Small intestine (tissue), 7 donors: Measurements from ENCODE around the gene PDRG1. TPM values are rescaled to one million over a fixed set of nuclear protein-coding genes. Genes with fewer than 3 reads are reported as not detected.
"Not testable (repeated sequence)": the region's sequence is repeated elsewhere in the genome, so short reads cannot be mapped to it uniquely, and the experiment has no call there.

Experiments
- DNase-seq, 2 donors: peaks; one replicate each; pipeline versions ENCODE4 v3.0.0 to v3.0.0-alpha.2; 2013
- FAIRE-seq: peaks from 2 replicates; lab custom pipeline; 2012; peaks lifted over from hg19 to GRCh38; lab: Jason Lieb, UNC
- H3K27ac ChIP-seq, 3 donors: one replicate each; pipeline ENCODE4 v1.5.1; 2013; ENCODE audit warnings: low read length in 2 of 3, mild to moderate bottlenecking in 2 of 3, control low read depth in 1 of 3, inconsistent platforms in 1 of 3, low read depth in 1 of 3, moderate library complexity in 1 of 3
- H3K27me3 ChIP-seq, 3 donors: one replicate each; pipeline ENCODE4 v1.6.1; 2013; ENCODE audit warnings: low read length in 3 of 3, inconsistent platforms in 1 of 3; ENCODE audit not compliant: control insufficient read depth in 3 of 3, insufficient read depth in 3 of 3
- H3K36me3 ChIP-seq, 3 donors: one replicate each; pipeline ENCODE4 v1.6.1; 2013; ENCODE audit warnings: low read length in 3 of 3, inconsistent platforms in 1 of 3, low read depth in 1 of 3, mild to moderate bottlenecking in 1 of 3, moderate library complexity in 1 of 3; ENCODE audit not compliant: control insufficient read depth in 3 of 3, insufficient read depth in 2 of 3
- H3K4me1 ChIP-seq, 3 donors: one replicate each; pipeline ENCODE4 v1.6.1; 2013; ENCODE audit warnings: low read length in 2 of 3, inconsistent platforms in 1 of 3, low read depth in 1 of 3, mild to moderate bottlenecking in 1 of 3, moderate library complexity in 1 of 3; ENCODE audit not compliant: control insufficient read depth in 3 of 3, insufficient read depth in 2 of 3
- H3K4me3 ChIP-seq, 3 donors: one replicate each; pipeline ENCODE4 v1.5.1; 2013; ENCODE audit warnings: low read length in 3 of 3, control low read depth in 1 of 3, inconsistent platforms in 1 of 3, low read depth in 1 of 3, mild to moderate bottlenecking in 1 of 3, moderate library complexity in 1 of 3
- H3K9me3 ChIP-seq, 2 donors: one replicate each; pipeline ENCODE4 v1.6.1; 2013; ENCODE audit warnings: low read depth in 1 of 2, low read length in 1 of 2; ENCODE audit not compliant: control insufficient read depth in 2 of 2, insufficient read depth in 1 of 2
- WGBS, 3 donors: extraction: QIAGEN DNeasy Blood & Tissue Kit; methylation state at CpG; one replicate each; pipeline ENCODE4 v1.1.7; 2013; 5-methylcytosine and 5-hydroxymethylcytosine counted together
- polyA plus RNA-seq, 4 donors: library from polyadenylated mRNA; stranded (reverse) in 3 of 4; unstranded in 1 of 4; fragments of 200-250 nt in 3 of 4; fragments of 120-200 nt in 1 of 4; gene quantifications; one replicate each; pipeline versions ENCODE4 v1.2.1 to v1.2.3, GENCODE V29; 2013
- donor health status: healthy with polysubstance abuse.
- donor health status: control.
- donor health status: control.
- donor health status: Bipolar disorder and iron deficiency.
- donor health status: healthy.

PDRG1 gene
- polyA plus RNA-seq, 4 donors, result 14.2 to 18.3 (median 15.7) TPM

- Histone ChIP-seq H3K27me3 (peaks cover 0 to 3% (median 0%) of the 10 kb centered on the region in 3 donors), H3K4me1 (peaks cover 0 to 5% (median 0%) of the 10 kb centered on the region in 3 donors), H3K27ac (no peak overlapping the region), H3K9me3 (no peaks in the 10 kb centered on the region), H3K36me3 (no peaks in the 10 kb centered on the region), H3K4me3 (no peak overlapping the region)
- FAIRE-seq, result no peak
- no peak for DNase-seq
- 69 to 77% (median 70%) methylated on average over 8 of the region's 8 CpGs for WGBS, 3 donors
Observed at GRCh38 chr20:31927627-31928159, 24.2 kb downstream of the PDRG1 start.

- no peak for FAIRE-seq
- Histone ChIP-seq H3K27ac (no peak overlapping the region), H3K4me1 (peaks cover 0 to 5% (median 0%) of the 10 kb centered on the region in 3 donors), H3K9me3 (no peaks in the 10 kb centered on the region), H3K36me3 (no peaks in the 10 kb centered on the region), H3K4me3 (no peak overlapping the region), H3K27me3 (peaks cover 0 to 3% (median 0%) of the 10 kb centered on the region in 3 donors)
- no peak for DNase-seq
- WGBS, 3 donors, result 85 to 90% (median 86%) methylated on average over 2 of the region's 2 CpGs
Observed at GRCh38 chr20:31926493-31926892, 25.4 kb downstream of the PDRG1 start.

- no peaks in the 10 kb centered on the region for H3K36me3 ChIP-seq
- no peak for DNase-seq
- peaks cover 0 to 3% (median 0%) of the 10 kb centered on the region in 3 donors for H3K27me3 ChIP-seq
- no peak overlapping the region for H3K4me3 ChIP-seq
- FAIRE-seq, result no peak
- no peak overlapping the region for H3K27ac ChIP-seq
- WGBS, 3 donors, result 64 to 68% (median 64%) methylated on average over 6 to 9 of the region's 9 CpGs
- H3K9me3 ChIP-seq, result no peaks in the 10 kb centered on the region
- H3K4me1 ChIP-seq, result peaks cover 0 to 7% (median 0%) of the 10 kb centered on the region in 3 donors
Observed at GRCh38 chr20:31925631-31926030, 26.2 kb downstream of the PDRG1 start.

- no peaks in the 10 kb centered on the region for H3K36me3 ChIP-seq
- 90 to 91% (median 91%) methylated on average over 8 of the region's 8 CpGs for WGBS, 3 donors
- FAIRE-seq (no peak), DNase-seq (no peak)
- H3K27me3 ChIP-seq, result peaks cover 0 to 3% (median 0%) of the 10 kb centered on the region in 3 donors
- peaks cover 0 to 17% (median 0%) of the 10 kb centered on the region in 3 donors for H3K4me1 ChIP-seq
- H3K9me3 ChIP-seq, result no peaks in the 10 kb centered on the region
- H3K27ac ChIP-seq, result no peak overlapping the region
- H3K4me3 ChIP-seq, result no peak overlapping the region
Observed at GRCh38 chr20:31924561-31924960, 27.3 kb downstream of the PDRG1 start.

GRCh38 chr20:31923388-31924331 lies 28.2 kb downstream of the PDRG1 start:
- no peaks in the 10 kb centered on the region for H3K9me3 ChIP-seq
- DNase-seq (no peak), FAIRE-seq (no peak)
- no peak overlapping the region for H3K4me3 ChIP-seq
- H3K27ac ChIP-seq, result no peak overlapping the region
- H3K4me1 ChIP-seq, result peaks cover 0 to 23% (median 0%) of the 10 kb centered on the region in 3 donors
- WGBS, 3 donors, result 50 to 60% (median 59%) methylated on average over 12 to 13 of the region's 13 CpGs
- H3K27me3 ChIP-seq, result peaks cover 0 to 3% (median 0%) of the 10 kb centered on the region in 3 donors
- no peaks in the 10 kb centered on the region for H3K36me3 ChIP-seq

GRCh38 chr20:31922588-31922987 lies 29.3 kb downstream of the PDRG1 start:
- Histone ChIP-seq H3K27ac (no peak overlapping the region), H3K36me3 (no peaks in the 10 kb centered on the region), H3K4me3 (no peak overlapping the region), H3K9me3 (no peaks in the 10 kb centered on the region), H3K27me3 (no peaks in the 10 kb centered on the region), H3K4me1 (peaks cover 0 to 28% (median 0%) of the 10 kb centered on the region in 3 donors)
- DNase-seq (no peak), FAIRE-seq (no peak)
- 85 to 91% (median 90%) methylated on average over 4 of the region's 4 CpGs for WGBS, 3 donors

GRCh38 chr20:31922181-31922580 lies 29.7 kb downstream of the PDRG1 start:
- Histone ChIP-seq H3K27ac (no peak overlapping the region), H3K9me3 (no peaks in the 10 kb centered on the region), H3K4me3 (no peak overlapping the region), H3K36me3 (no peaks in the 10 kb centered on the region), H3K4me1 (peaks cover 0 to 28% (median 0%) of the 10 kb centered on the region in 3 donors), H3K27me3 (no peaks in the 10 kb centered on the region)
- 72 to 75% (median 72%) methylated on average over 4 of the region's 4 CpGs for WGBS, 3 donors
- FAIRE-seq (no peak), DNase-seq (no peak)

GRCh38 chr20:31921480-31921879 lies 30.4 kb downstream of the PDRG1 start:
- not testable (repeated sequence) for H3K36me3 ChIP-seq, DNase-seq, H3K9me3 ChIP-seq, H3K27ac ChIP-seq, FAIRE-seq, H3K27me3 ChIP-seq, H3K4me3 ChIP-seq
- WGBS, 3 donors, result 87 to 93% (median 90%) methylated on average over 2 to 5 of the region's 5 CpGs
- peaks cover 0 to 28% (median 0%) of the 10 kb centered on the region in 3 donors for H3K4me1 ChIP-seq
